Spleen (tissue), 7 donors: ENCODE results near the gene PRRG2.

Source experiments
- CTCF ChIP-seq, 11 experiments: fragments of 200-600 bp in 7 of 11; fragments of 450-650 bp in 4 of 11; sonication (generic) in 4 of 11; IDR thresholded peaks in 8 of 11; conservative IDR thresholded peaks in 3 of 11; 1 replicate in 7 of 11; 2 replicates in 4 of 11; pipeline versions ENCODE4 v1.4.0 to v1.8.0; 2016 to 2021; ENCODE audit warnings: antibody characterized with exemption in 11 of 11, inconsistent platforms in 4 of 11, mild to moderate bottlenecking in 1 of 11
- POLR2A ChIP-seq, 3 donors: fragments of 450-650 bp; IDR thresholded peaks; one replicate each; pipeline ENCODE4 v1.5.1; 2017; ENCODE audit warnings: antibody characterized with exemption in 3 of 3, mild to moderate bottlenecking in 1 of 3
- donor health status: DM: no; HTN: no; CAD: no; lungs with moderate emphysema.
- donor health status: DM: no; HTN: no; CAD: no.
- donor health status: DM: no; HTN: no; CAD: no.

DNA sequence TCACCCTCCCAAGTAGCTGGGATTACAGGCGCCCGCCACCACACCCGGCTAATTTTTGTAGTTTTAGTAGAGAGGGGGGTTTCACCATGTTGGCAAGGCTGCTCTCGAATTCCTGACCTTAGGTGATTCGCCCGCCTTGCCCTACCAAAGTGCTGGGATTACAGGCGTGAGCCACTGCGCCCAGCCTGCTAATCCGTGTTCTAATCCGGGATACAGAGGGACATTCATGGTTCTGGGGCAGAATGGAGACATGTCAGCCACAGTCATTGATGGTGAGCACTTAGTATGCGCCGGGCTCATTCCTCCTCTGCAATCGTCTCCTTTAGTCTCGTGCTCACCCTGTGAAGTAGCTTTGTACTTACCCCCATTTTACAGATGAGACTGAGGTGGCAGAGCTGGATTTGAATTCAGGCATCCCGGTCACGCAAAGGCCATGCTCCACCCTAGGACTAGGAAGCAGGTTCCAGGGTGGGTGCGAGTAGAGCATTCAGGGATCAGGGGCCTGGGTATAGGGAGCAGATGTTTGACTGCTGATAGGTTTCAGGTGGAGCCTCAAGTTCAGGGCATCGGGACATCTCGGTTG lies 50.6 kb downstream of the PRRG2 start:
- TF ChIP-seq CTCF (IDR thresholded peaks at IDR 0.05 in 8 of 11, conservative IDR thresholded peaks at IDR 0.05 in 3 of 11): no peak
- no peak for TF ChIP-seq POLR2A (IDR thresholded peaks at IDR 0.05)
